A673 (cell line): ENCODE results near the gene STK38L. TPM values are rescaled to one million over a fixed set of nuclear protein-coding genes. Genes with fewer than 3 reads are reported as not detected.

Experiments used
- BruUV-seq: library from RNA; stranded (reverse); fragments of 400-500 nt; replicated peaks from 2 replicates; lab custom pipeline; 2021; lab: Mats Ljungman, UMichigan
- CTCF ChIA-PET: fragments of 300-600 bp; sonication (Branson Sonifier 250); formaldehyde crosslinking; loops from one replicate; lab custom pipeline; 2022; ENCODE audit warnings: antibody characterized with exemption; lab: Charles Lee
- POLR2A ChIA-PET: fragments of 300-600 bp; sonication (Branson Sonifier 250); formaldehyde crosslinking; loops from one replicate; lab custom pipeline; 2022; ENCODE audit warnings: antibody characterized with exemption; ENCODE audit not compliant: low non-redundant PET; lab: Charles Lee
- DNase-seq: peaks from one replicate; pipeline ENCODE4 v3.0.0-alpha.2; 2015; ENCODE audit warnings: low spot score
- H3K27ac ChIP-seq: fragments of 200-600 bp; sonication (generic); 2 replicates; pipeline ENCODE4 v1.5.1; 2016; ENCODE audit warnings: mixed run types, low read depth, mild to moderate bottlenecking, mixed read lengths, antibody characterized with exemption, low read length; ENCODE audit not compliant: poor library complexity, severe bottlenecking
- H3K27me3 ChIP-seq: fragments of 200-600 bp; sonication (generic); replicated peaks from 2 replicates; pipeline ENCODE4 v1.6.1; 2017; ENCODE audit warnings: mixed run types, low read depth, mild to moderate bottlenecking, mixed read lengths, antibody characterized with exemption, low read length; ENCODE audit not compliant: insufficient read depth, poor library complexity
- H3K36me3 ChIP-seq: fragments of 200-600 bp; sonication (generic); 2 replicates; pipeline ENCODE4 v1.6.1; 2016; ENCODE audit warnings: mixed run types, mild to moderate bottlenecking, mixed read lengths, antibody characterized with exemption, low read length; ENCODE audit not compliant: insufficient read depth, poor library complexity, severe bottlenecking
- H3K4me1 ChIP-seq: fragments of 200-600 bp; sonication (generic); 2 replicates; pipeline ENCODE4 v1.6.1; 2017; ENCODE audit warnings: mixed run types, mild to moderate bottlenecking, mixed read lengths, antibody characterized with exemption, low read length; ENCODE audit not compliant: insufficient read depth, poor library complexity, severe bottlenecking
- H3K4me3 ChIP-seq: fragments of 200-600 bp; sonication (generic); 2 replicates; pipeline ENCODE4 v1.5.1; 2016; ENCODE audit warnings: low read depth, mixed run types, mild to moderate bottlenecking, mixed read lengths, low read length; ENCODE audit not compliant: poor library complexity, severe bottlenecking
- H3K9me3 ChIP-seq: fragments of 200-600 bp; sonication (generic); 2 replicates; pipeline ENCODE4 v1.6.1; 2016; ENCODE audit warnings: mixed run types, low read depth, mild to moderate bottlenecking, mixed read lengths, antibody characterized with exemption, low read length; ENCODE audit not compliant: poor library complexity, severe bottlenecking
- CTCF ChIP-seq: fragments of 300-800, 200-600 bp; sonication (generic); conservative IDR thresholded peaks from 2 replicates; pipeline ENCODE4 v1.5.1; 2017; ENCODE audit warnings: low read depth, mild to moderate bottlenecking, antibody characterized with exemption, low read length, moderate library complexity, mixed read lengths
- EZH2 ChIP-seq: fragments of 200-600 bp; sonication (generic); IDR thresholded peaks from 2 replicates; pipeline ENCODE4 v1.6.1; 2017; ENCODE audit warnings: borderline replicate concordance, low read depth, mild to moderate bottlenecking, mixed read lengths, antibody characterized with exemption, low read length; ENCODE audit not compliant: poor library complexity, severe bottlenecking
- intact Hi-C: fragments of 100-400 bp; cut with micrococcal nuclease; formaldehyde crosslinking; loops from one replicate; pipeline ENCODE4 v1.10.0; 2022; ENCODE audit not compliant: unreplicated experiment
- total RNA-seq: library from RNA; stranded (reverse); gene quantifications from 2 replicates; pipeline ENCODE4 v1.2.3, GENCODE V29; 2021

Gene STK38L
- total RNA-seq, 1 experiment from 2014 or later, result 21.0 TPM

GRCh38 chr12:27220055-27220987 lies 23.8 kb upstream of the STK38L start:
- intact Hi-C loops, result no loop called here
- DNase-seq, result no peak
- Histone ChIP-seq H3K27me3 (no peaks in the 10 kb centered on the region), H3K9me3 (no peaks in the 10 kb centered on the region), H3K27ac (no peak overlapping the region), H3K36me3 (no peaks in the 10 kb centered on the region), H3K4me3 (no peak overlapping the region), H3K4me1 (no peaks in the 10 kb centered on the region)
- no TSS peak for BruUV-seq
- TF ChIP-seq CTCF (no peak), EZH2 (no peak)
- POLR2A ChIA-PET, result no interaction called here
- CTCF ChIA-PET, result no interaction called here

- no peaks in the 10 kb centered on the region for H3K36me3 ChIP-seq
- POLR2A ChIA-PET, result no interaction called here
- TF ChIP-seq EZH2 (no peak), CTCF (no peak)
- DNase-seq, result no peak
- H3K4me3 ChIP-seq, result no peak overlapping the region
- H3K27me3 ChIP-seq, result no peaks in the 10 kb centered on the region
- H3K9me3 ChIP-seq, result no peaks in the 10 kb centered on the region
- no TSS peak for BruUV-seq
- intact Hi-C loops, result no loop called here
- no peak overlapping the region for H3K27ac ChIP-seq
- no peaks in the 10 kb centered on the region for H3K4me1 ChIP-seq
- CTCF ChIA-PET, result no interaction called here
Observed at GRCh38 chr12:27220988-27221345, 23.1 kb upstream of the STK38L start.

GRCh38 chr12:27221625-27222387 lies 22.3 kb upstream of the STK38L start:
- DNase-seq, result no peak
- intact Hi-C loops, result no loop called here
- H3K9me3 ChIP-seq, result no peaks in the 10 kb centered on the region
- CTCF ChIA-PET, result no interaction called here
- no peaks in the 10 kb centered on the region for H3K36me3 ChIP-seq
- H3K4me1 ChIP-seq, result no peaks in the 10 kb centered on the region
- no peaks in the 10 kb centered on the region for H3K27me3 ChIP-seq
- H3K27ac ChIP-seq, result no peak overlapping the region
- TF ChIP-seq EZH2, result no peak
- TF ChIP-seq CTCF, result no peak
- H3K4me3 ChIP-seq, result no peak overlapping the region
- no TSS peak for BruUV-seq
- POLR2A ChIA-PET, result no interaction called here
